GOT3 (cell line): ENCODE results near the gene DPH6.
"Not testable (repeated sequence)": the region's sequence is repeated elsewhere in the genome, so short reads cannot be mapped to it uniquely, and the experiment has no call there.

ENCODE experiments used
- DNase-seq: peaks from one replicate; lab custom pipeline; 2025; ENCODE audit warnings: mixed read lengths; lab: John Stamatoyannopoulos, UW

Gene DPH6

GRCh38 chr15:35329521-35329961 lies 216.4 kb downstream of the DPH6 start:
- no peak for DNase-seq

- DNase-seq: not testable (repeated sequence)
Observed at GRCh38 chr15:35328836-35329235, 217.1 kb downstream of the DPH6 start.

GRCh38 chr15:35327789-35328188 lies 218.2 kb downstream of the DPH6 start:
- DNase-seq: no peak

- no peak for DNase-seq
Observed at GRCh38 chr15:35325374-35325941, 220.5 kb downstream of the DPH6 start.

- no peak for DNase-seq
Observed at GRCh38 chr15:35323141-35323540, 222.8 kb downstream of the DPH6 start.

- DNase-seq: no peak
Observed at GRCh38 chr15:35321926-35322325, 224.0 kb downstream of the DPH6 start.

- no peak for DNase-seq
Observed at GRCh38 chr15:35320911-35321310, 225.1 kb downstream of the DPH6 start.
